OCI-LY3 (cell line): Measurements from ENCODE around the gene SDK1.

Experiments
- H2AFZ ChIP-seq: fragments of 200-600, 300-600 bp; shearing (Covaris generic); 2 replicates; pipeline ENCODE4 v1.6.0; 2014; ENCODE audit warnings: antibody characterized with exemption, low read depth, low read length
- H3K27ac ChIP-seq: fragments of 200-600, 300-600 bp; sonication (generic); 2 replicates; pipeline ENCODE4 v1.5.1; 2014; ENCODE audit warnings: mild to moderate bottlenecking, low read length, moderate library complexity, mixed read lengths
- H3K27me3 ChIP-seq: fragments of 200-600, 300-600 bp; sonication (generic); 2 replicates; pipeline ENCODE4 v1.6.1; 2014; ENCODE audit warnings: low read depth, low read length, mixed read lengths
- H3K36me3 ChIP-seq: fragments of 200-600, 300-600 bp; sonication (generic); replicated peaks from 2 replicates; pipeline ENCODE3; 2014; ENCODE audit warnings: low read depth, low read length, mixed read lengths
- H3K4me1 ChIP-seq: fragments of 300-600, 200-600 bp; sonication (generic); 2 replicates; pipeline ENCODE4 v1.6.1; 2014; ENCODE audit warnings: low read length, mixed read lengths
- H3K4me2 ChIP-seq: fragments of 200-600, 300-600 bp; sonication (generic); 2 replicates; pipeline ENCODE4 v1.6.1; 2014; ENCODE audit warnings: low read length, mixed read lengths
- H3K4me3 ChIP-seq: fragments of 300-600, 200-600 bp; sonication (generic); 2 replicates; pipeline ENCODE4 v1.5.1; 2014; ENCODE audit warnings: antibody characterized with exemption, mild to moderate bottlenecking, low read length, moderate library complexity
- H3K79me2 ChIP-seq: fragments of 300-600, 200-600 bp; shearing (Covaris generic); 2 replicates; pipeline ENCODE4 v1.6.1; 2014; ENCODE audit warnings: mild to moderate bottlenecking, low read length, mixed read lengths
- H3K9ac ChIP-seq: fragments of 300-600, 200-600 bp; shearing (Covaris generic); 2 replicates; pipeline ENCODE4 v1.6.0; 2014; ENCODE audit warnings: mild to moderate bottlenecking, low read length, moderate library complexity
- H3K9me3 ChIP-seq: fragments of 200-600, 300-600 bp; shearing (Covaris generic); 2 replicates; pipeline ENCODE4 v1.6.1; 2014; ENCODE audit warnings: low read length, mixed read lengths; ENCODE audit not compliant: insufficient read depth
- H4K20me1 ChIP-seq: fragments of 200-600, 300-600 bp; sonication (generic); 2 replicates; pipeline ENCODE4 v1.6.1; 2016; ENCODE audit warnings: low read length, mixed read lengths; ENCODE audit not compliant: insufficient read depth
- CTCF ChIP-seq: fragments of 200-600, 300-600 bp; sonication (generic); IDR thresholded peaks from 2 replicates; pipeline ENCODE4 v1.5.1; 2014; ENCODE audit warnings: antibody characterized with exemption, low read length, low read depth
- EZH2phosphoT487 ChIP-seq: fragments of 200-600 bp; shearing (Covaris generic); IDR thresholded peaks from 2 replicates; pipeline ENCODE4 v1.6.1; 2018; ENCODE audit warnings: antibody characterized with exemption, mixed run types, low read depth

SDK1 gene

GRCh38 chr7:4143006-4143405, 842.0 kb downstream of the SDK1 start:
- H3K79me2 ChIP-seq, result no peaks in the 10 kb centered on the region
- H2AFZ ChIP-seq, result no peak overlapping the region
- H3K4me3 ChIP-seq, result no peak overlapping the region
- no peak overlapping the region for H3K9ac ChIP-seq
- no peaks in the 10 kb centered on the region for H4K20me1 ChIP-seq
- H3K27ac ChIP-seq, result no peak overlapping the region
- no peaks in the 10 kb centered on the region for H3K9me3 ChIP-seq
- H3K27me3 ChIP-seq, result no peaks in the 10 kb centered on the region
- no peaks in the 10 kb centered on the region for H3K36me3 ChIP-seq
- TF ChIP-seq CTCF, result no peak
- TF ChIP-seq EZH2phosphoT487, result no peak
- H3K4me2 ChIP-seq, result no peak overlapping the region
- no peaks in the 10 kb centered on the region for H3K4me1 ChIP-seq

- Histone ChIP-seq H3K79me2 (no peaks in the 10 kb centered on the region), H3K4me3 (no peak overlapping the region), H3K36me3 (no peaks in the 10 kb centered on the region), H3K27ac (no peak overlapping the region), H3K27me3 (no peaks in the 10 kb centered on the region), H3K4me1 (no peaks in the 10 kb centered on the region), H2AFZ (no peak overlapping the region), H3K9ac (no peak overlapping the region), H4K20me1 (no peaks in the 10 kb centered on the region), H3K4me2 (no peak overlapping the region), H3K9me3 (no peaks in the 10 kb centered on the region)
- no peak for TF ChIP-seq CTCF
- TF ChIP-seq EZH2phosphoT487, result no peak
Observed at GRCh38 chr7:4143511-4144171, 842.6 kb downstream of the SDK1 start.

- Histone ChIP-seq H3K4me2 (no peak overlapping the region), H3K4me3 (no peak overlapping the region), H3K27ac (no peak overlapping the region), H3K9me3 (no peaks in the 10 kb centered on the region), H3K9ac (no peak overlapping the region), H3K4me1 (no peaks in the 10 kb centered on the region), H3K79me2 (no peaks in the 10 kb centered on the region), H2AFZ (no peak overlapping the region), H3K36me3 (no peaks in the 10 kb centered on the region), H3K27me3 (no peaks in the 10 kb centered on the region), H4K20me1 (no peaks in the 10 kb centered on the region)
- TF ChIP-seq EZH2phosphoT487 (no peak), CTCF (no peak)
Observed at GRCh38 chr7:4144172-4144701, 843.2 kb downstream of the SDK1 start.

GRCh38 chr7:4144811-4145510, 843.9 kb downstream of the SDK1 start:
- no peak overlapping the region for H3K27ac ChIP-seq
- no peaks in the 10 kb centered on the region for H3K4me1 ChIP-seq
- H3K9ac ChIP-seq, result no peak overlapping the region
- no peaks in the 10 kb centered on the region for H3K9me3 ChIP-seq
- no peaks in the 10 kb centered on the region for H3K27me3 ChIP-seq
- no peaks in the 10 kb centered on the region for H3K79me2 ChIP-seq
- no peaks in the 10 kb centered on the region for H3K36me3 ChIP-seq
- no peak overlapping the region for H3K4me2 ChIP-seq
- no peak overlapping the region for H2AFZ ChIP-seq
- H4K20me1 ChIP-seq, result no peaks in the 10 kb centered on the region
- TF ChIP-seq CTCF (no peak), EZH2phosphoT487 (no peak)
- H3K4me3 ChIP-seq, result no peak overlapping the region
